ENCODE data around the gene ATRNL1. TPM values are rescaled to one million over a fixed set of nuclear protein-coding genes. Genes with fewer than 3 reads are reported as not detected.

Gene ATRNL1
- total RNA-seq, 1 experiment from 2014 or later = 1.3 TPM

DNA sequence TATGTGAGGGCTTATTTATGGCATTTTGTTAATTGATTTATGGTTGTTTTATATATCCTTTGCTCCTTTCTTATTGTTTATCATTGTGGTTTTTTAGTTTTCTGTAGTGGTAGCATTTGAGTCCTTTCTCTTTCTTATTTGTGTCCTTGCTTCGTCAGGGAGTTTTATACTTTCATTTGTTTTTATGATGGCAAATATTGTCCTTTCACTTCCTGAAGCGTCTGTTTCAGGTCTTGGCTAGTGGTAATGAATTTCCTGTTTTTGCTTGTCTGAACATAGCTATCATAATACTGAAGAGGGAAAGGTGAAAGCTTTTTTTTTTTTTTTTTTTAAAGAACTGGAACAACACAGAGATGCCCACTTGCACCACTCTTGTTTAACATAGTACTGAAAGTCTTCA is 228.2 kb downstream of the ATRNL1 start:
- Histone ChIP-seq H2AFZ (ENCODE audit: low read depth, low read length, poor library complexity, severe bottlenecking) (no peak overlapping the region), H3K36me3 (ENCODE audit: control insufficient read depth in 1 of 2, insufficient read depth in 2 of 2, low read length in 2 of 2) (no peaks in the 10 kb centered on the region), H3K9me3 (ENCODE audit: control insufficient read depth in 1 of 2, insufficient read depth in 1 of 2, low read depth in 1 of 2, low read length in 2 of 2) (no peaks in the 10 kb centered on the region), H3K4me2 (ENCODE audit: low read length) (no peak overlapping the region), H3K9ac (ENCODE audit: low read length) (no peak overlapping the region), H3K9me2 (ENCODE audit: insufficient read depth) (no peaks in the 10 kb centered on the region), H4K20me1 (ENCODE audit: insufficient read depth) (no peaks in the 10 kb centered on the region; the same call in 1 of the 2 replicates), H3K27ac (ENCODE audit: low read depth, low read length) (no peak overlapping the region), H3K79me2 (ENCODE audit: insufficient read depth, low read length) (no peaks in the 10 kb centered on the region), H3K27me3 (ENCODE audit: insufficient read depth, low read length) (0 out of 2 replicates have a peak, but pooled peaks cover under 1% of the 10 kb centered on the region), H3K4me1 (ENCODE audit: control insufficient read depth in 1 of 2, insufficient read depth in 2 of 2, low read length in 2 of 2) (no peaks in the 10 kb centered on the region), H3K4me3 (replicated peaks in 1 of 2; ENCODE audit: low read depth in 1 of 2, low read length in 2 of 2) (no peak overlapping the region)
- intact Hi-C loops (cut with micrococcal nuclease) = no loop called here
- BruUV-seq (replicated peaks) = no TSS peak
- ChIA-PET CTCF (no interaction called here), POLR2A (no interaction called here), RAD21 (ENCODE audit: low non-redundant PET in 1 of 2, low total read pairs in 2 of 2, uncharacterized antibody in 2 of 2, unreplicated experiment in 2 of 2) (no interaction called here)
- no peak for ATAC-seq
- no peak for DNase-seq (ENCODE audit: low read depth, low spot score)
- TF ChIP-seq ELF1 (IDR thresholded peaks at IDR 0.05; ENCODE audit: borderline replicate concordance, low read depth) (no peak), FOSL1 (IDR thresholded peaks at IDR 0.05; ENCODE audit: low read depth) (no peak), SRF (IDR thresholded peaks at IDR 0.05; ENCODE audit: low read depth) (no peak), CEBPB (IDR thresholded peaks at IDR 0.05; ENCODE audit: low read depth) (no peak), EZH2phosphoT487 (IDR thresholded peaks at IDR 0.05; ENCODE audit: borderline replicate concordance) (no peak), TCF7L2 (IDR thresholded peaks at IDR 0.05; ENCODE audit: borderline replicate concordance, extremely low read depth, insufficient read depth, insufficient read length) (no peak), POLR2AphosphoS5 (IDR thresholded peaks at IDR 0.05; ENCODE audit: low read depth, low read length) (no peak), SIN3A (IDR thresholded peaks at IDR 0.05; ENCODE audit: low read depth) (no peak), RAD21 (IDR thresholded peaks at IDR 0.05; ENCODE audit: low read depth) (no peak), ZNF274 (IDR thresholded peaks at IDR 0.05; ENCODE audit: low read depth, low read length) (no peak), EGR1 (IDR thresholded peaks at IDR 0.05; ENCODE audit: low read depth) (no peak)
- TF ChIP-seq, protein P1, sequence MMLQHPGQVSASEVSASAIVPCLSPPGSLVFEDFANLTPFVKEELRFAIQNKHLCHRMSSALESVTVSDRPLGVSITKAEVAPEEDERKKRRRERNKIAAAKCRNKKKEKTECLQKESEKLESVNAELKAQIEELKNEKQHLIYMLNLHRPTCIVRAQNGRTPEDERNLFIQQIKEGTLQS (IDR thresholded peaks at IDR 0.05) = no peak
- TF ChIP-seq, protein P2, sequence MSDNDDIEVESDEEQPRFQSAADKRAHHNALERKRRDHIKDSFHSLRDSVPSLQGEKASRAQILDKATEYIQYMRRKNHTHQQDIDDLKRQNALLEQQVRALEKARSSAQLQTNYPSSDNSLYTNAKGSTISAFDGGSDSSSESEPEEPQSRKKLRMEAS (IDR thresholded peaks at IDR 0.05) = no peak
- TF ChIP-seq, protein P3, sequence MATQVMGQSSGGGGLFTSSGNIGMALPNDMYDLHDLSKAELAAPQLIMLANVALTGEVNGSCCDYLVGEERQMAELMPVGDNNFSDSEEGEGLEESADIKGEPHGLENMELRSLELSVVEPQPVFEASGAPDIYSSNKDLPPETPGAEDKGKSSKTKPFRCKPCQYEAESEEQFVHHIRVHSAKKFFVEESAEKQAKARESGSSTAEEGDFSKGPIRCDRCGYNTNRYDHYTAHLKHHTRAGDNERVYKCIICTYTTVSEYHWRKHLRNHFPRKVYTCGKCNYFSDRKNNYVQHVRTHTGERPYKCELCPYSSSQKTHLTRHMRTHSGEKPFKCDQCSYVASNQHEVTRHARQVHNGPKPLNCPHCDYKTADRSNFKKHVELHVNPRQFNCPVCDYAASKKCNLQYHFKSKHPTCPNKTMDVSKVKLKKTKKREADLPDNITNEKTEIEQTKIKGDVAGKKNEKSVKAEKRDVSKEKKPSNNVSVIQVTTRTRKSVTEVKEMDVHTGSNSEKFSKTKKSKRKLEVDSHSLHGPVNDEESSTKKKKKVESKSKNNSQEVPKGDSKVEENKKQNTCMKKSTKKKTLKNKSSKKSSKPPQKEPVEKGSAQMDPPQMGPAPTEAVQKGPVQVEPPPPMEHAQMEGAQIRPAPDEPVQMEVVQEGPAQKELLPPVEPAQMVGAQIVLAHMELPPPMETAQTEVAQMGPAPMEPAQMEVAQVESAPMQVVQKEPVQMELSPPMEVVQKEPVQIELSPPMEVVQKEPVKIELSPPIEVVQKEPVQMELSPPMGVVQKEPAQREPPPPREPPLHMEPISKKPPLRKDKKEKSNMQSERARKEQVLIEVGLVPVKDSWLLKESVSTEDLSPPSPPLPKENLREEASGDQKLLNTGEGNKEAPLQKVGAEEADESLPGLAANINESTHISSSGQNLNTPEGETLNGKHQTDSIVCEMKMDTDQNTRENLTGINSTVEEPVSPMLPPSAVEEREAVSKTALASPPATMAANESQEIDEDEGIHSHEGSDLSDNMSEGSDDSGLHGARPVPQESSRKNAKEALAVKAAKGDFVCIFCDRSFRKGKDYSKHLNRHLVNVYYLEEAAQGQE (IDR thresholded peaks at IDR 0.05; ENCODE audit: low read depth) = no peak
- TF ChIP-seq, protein P4, sequence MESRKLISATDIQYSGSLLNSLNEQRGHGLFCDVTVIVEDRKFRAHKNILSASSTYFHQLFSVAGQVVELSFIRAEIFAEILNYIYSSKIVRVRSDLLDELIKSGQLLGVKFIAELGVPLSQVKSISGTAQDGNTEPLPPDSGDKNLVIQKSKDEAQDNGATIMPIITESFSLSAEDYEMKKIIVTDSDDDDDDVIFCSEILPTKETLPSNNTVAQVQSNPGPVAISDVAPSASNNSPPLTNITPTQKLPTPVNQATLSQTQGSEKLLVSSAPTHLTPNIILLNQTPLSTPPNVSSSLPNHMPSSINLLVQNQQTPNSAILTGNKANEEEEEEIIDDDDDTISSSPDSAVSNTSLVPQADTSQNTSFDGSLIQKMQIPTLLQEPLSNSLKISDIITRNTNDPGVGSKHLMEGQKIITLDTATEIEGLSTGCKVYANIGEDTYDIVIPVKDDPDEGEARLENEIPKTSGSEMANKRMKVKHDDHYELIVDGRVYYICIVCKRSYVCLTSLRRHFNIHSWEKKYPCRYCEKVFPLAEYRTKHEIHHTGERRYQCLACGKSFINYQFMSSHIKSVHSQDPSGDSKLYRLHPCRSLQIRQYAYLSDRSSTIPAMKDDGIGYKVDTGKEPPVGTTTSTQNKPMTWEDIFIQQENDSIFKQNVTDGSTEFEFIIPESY (IDR thresholded peaks at IDR 0.05; ENCODE audit: extremely low read depth, insufficient replicate concordance, low read length) = no peak
